Measurements from ENCODE around the gene CBARP.

CBARP gene

GRCh38 chr19:1237754-1238368 lies at the start of gene CBARP:
Gene CBARP (minus strand): TSS chr19:1238005. CDS start chr19:1236100, 1,905 bp downstream.
- no peak for DNase-seq

- no peak for DNase-seq
Observed at GRCh38 chr19:1286487-1287353, 48.9 kb upstream of the CBARP start.

GRCh38 chr19:1285737-1286360 lies 48.0 kb upstream of the CBARP start, which contains the start of gene EFNA2:
Gene EFNA2 (plus strand): TSS chr19:1285873. CDS start chr19:1286169, 296 bp downstream.
- DNase-seq, result no peak

GRCh38 chr19:1284979-1285736 lies 47.4 kb upstream of the CBARP start:
- no peak for DNase-seq

- DNase-seq, result no peak
Observed at GRCh38 chr19:1284293-1284978, 46.6 kb upstream of the CBARP start.

GRCh38 chr19:1283917-1284292 lies 46.1 kb upstream of the CBARP start:
- DNase-seq, result no peak

- no peak for DNase-seq
Observed at GRCh38 chr19:1283207-1283916, 45.6 kb upstream of the CBARP start.

- DNase-seq, result no peak
Observed at GRCh38 chr19:1282588-1283206, 44.9 kb upstream of the CBARP start.

- no peak for DNase-seq
Observed at GRCh38 chr19:1281569-1282287, 43.9 kb upstream of the CBARP start.

GRCh38 chr19:1280636-1281568 lies 43.1 kb upstream of the CBARP start:
- no peak for DNase-seq

- DNase-seq, result peak; percentile 48
Observed at GRCh38 chr19:1279782-1280341, 42.1 kb upstream of the CBARP start.

- DNase-seq, result no peak
Observed at GRCh38 chr19:1278713-1279660, 41.2 kb upstream of the CBARP start.

- no peak for DNase-seq
Observed at GRCh38 chr19:1278074-1278473, 40.3 kb upstream of the CBARP start.

- DNase-seq, result no peak
Observed at GRCh38 chr19:1277061-1277460, 39.3 kb upstream of the CBARP start.

- no peak for DNase-seq
Observed at GRCh38 chr19:1276628-1277022, 38.8 kb upstream of the CBARP start.

GRCh38 chr19:1275976-1276627 lies 38.3 kb upstream of the CBARP start:
- DNase-seq, result no peak

GRCh38 chr19:1275260-1275975 lies 37.6 kb upstream of the CBARP start, which contains the start of gene FAM174C:
Gene FAM174C (plus strand): TSS chr19:1275530. CDS start chr19:1275550, 20 bp downstream.
- DNase-seq, result peak; percentile 88
